Measurements from ENCODE around the gene WDR1. TPM values are rescaled to one million over a fixed set of nuclear protein-coding genes. Genes with fewer than 3 reads are reported as not detected.

The WDR1 gene
- total RNA-seq, 4 donors from 2014 or later, result 122 to 238 (median 213) TPM

DNA sequence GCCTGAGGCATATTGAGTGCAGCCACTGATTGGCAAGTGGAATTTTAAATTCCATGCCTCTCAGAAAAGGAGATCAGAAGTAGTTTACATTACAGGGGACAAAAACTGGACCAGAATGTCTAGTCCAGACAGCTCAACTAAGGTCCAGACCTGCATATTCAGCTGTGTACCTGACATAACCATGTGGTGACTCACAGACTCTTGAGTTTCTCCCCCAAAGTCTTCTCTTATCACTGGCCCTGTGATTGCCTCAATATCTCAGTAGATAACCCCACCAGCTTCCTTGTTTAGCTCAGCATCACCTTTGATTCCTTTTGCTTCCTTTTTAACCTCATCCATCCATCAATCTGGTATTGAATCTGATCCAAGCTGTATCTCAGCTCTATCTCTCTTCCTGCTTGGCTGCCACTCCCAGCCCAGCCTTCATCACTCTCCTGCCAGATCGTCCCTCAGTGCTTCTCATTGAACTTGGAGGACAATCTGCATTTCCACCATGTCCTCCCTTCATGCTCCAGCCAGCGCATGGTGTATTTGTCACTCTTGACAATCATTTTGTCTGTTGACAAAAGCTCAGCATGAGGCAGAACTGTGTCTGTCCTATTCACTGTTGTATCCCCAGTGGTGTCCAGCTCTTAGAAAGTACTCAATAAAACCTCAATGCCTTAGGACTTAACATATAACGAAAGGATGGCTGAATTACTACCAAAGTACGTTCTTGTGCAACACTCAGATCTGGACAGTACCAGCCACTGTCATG lies 67.5 kb downstream of the WDR1 start:
- TF ChIP-seq, protein P1, sequence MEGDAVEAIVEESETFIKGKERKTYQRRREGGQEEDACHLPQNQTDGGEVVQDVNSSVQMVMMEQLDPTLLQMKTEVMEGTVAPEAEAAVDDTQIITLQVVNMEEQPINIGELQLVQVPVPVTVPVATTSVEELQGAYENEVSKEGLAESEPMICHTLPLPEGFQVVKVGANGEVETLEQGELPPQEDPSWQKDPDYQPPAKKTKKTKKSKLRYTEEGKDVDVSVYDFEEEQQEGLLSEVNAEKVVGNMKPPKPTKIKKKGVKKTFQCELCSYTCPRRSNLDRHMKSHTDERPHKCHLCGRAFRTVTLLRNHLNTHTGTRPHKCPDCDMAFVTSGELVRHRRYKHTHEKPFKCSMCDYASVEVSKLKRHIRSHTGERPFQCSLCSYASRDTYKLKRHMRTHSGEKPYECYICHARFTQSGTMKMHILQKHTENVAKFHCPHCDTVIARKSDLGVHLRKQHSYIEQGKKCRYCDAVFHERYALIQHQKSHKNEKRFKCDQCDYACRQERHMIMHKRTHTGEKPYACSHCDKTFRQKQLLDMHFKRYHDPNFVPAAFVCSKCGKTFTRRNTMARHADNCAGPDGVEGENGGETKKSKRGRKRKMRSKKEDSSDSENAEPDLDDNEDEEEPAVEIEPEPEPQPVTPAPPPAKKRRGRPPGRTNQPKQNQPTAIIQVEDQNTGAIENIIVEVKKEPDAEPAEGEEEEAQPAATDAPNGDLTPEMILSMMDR (IDR thresholded peaks at IDR 0.05), result no peak
- no peak for TF ChIP-seq POLR2A (IDR thresholded peaks at IDR 0.05)
- Histone ChIP-seq H3K9me3 (no peaks in the 10 kb centered on the region), H3K36me3 (no peaks in the 10 kb centered on the region), H3K27ac (no peak overlapping the region), H3K4me3 (replicated peaks in 1 of 3) (no peak overlapping the region), H3K27me3 (no peaks in the 10 kb centered on the region), H3K4me1 (peaks cover 6 to 7% of the 10 kb centered on the region in 2 donors)
- 69 to 86% methylated on average over 4 of the region's 4 CpGs for WGBS, 2 donors
- intact Hi-C loops (cut with DNase I), result no loop called here
- no peak for DNase-seq

DNA sequence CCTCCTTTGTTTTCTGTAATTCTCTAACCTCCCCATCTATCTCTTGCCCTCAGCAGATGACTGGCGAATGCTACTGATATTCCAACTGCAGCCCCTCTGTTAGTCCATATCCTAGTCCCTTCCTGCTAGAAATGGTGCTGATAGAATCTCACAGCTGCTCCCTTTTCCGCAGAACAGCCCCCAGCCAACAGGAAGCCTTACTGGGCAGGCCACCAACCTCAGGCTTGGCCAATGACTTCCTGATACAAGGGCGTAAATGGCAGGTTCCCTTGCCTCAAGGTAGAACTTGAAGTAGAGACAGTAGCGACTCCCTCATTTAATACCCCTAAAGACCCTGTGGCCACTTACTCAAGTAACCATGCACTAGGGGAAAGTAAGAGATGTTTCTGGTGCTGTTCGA lies 68.6 kb downstream of the WDR1 start:
- DNase-seq, result no peak
- H3K9me3 ChIP-seq, result no peaks in the 10 kb centered on the region
- TF ChIP-seq POLR2A (IDR thresholded peaks at IDR 0.05), result no peak
- TF ChIP-seq, protein P1 (IDR thresholded peaks at IDR 0.05), result no peak
- no peak overlapping the region for H3K4me3 ChIP-seq (replicated peaks in 1 of 3)
- no peak overlapping the region for H3K27ac ChIP-seq
- intact Hi-C loops (cut with DNase I), result no loop called here
- 81 to 90% methylated on average over 5 of the region's 5 CpGs for WGBS, 2 donors
- H3K27me3 ChIP-seq, result no peaks in the 10 kb centered on the region
- H3K36me3 ChIP-seq, result no peaks in the 10 kb centered on the region
- H3K4me1 ChIP-seq, result no peaks in the 10 kb centered on the region

DNA sequence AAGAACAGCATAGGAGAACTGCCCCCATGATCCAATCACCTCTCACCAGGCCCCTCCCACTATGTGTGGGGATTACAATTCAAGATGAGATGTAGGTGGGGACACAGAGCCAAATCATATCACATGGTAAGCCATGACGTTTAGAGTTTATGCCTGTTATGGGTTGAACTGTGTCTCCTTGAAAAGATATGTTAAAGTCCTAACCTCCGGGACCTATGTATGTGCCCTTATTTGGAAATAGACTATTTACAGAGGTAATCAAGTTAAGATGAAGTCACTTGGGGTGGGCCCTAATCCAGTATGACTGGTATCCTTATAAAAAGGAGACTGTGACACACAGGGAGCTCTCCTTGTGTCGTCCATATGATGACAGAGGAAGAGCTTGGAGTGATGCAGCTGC lies 70.1 kb downstream of the WDR1 start:
- no peak for DNase-seq
- Histone ChIP-seq H3K4me3 (replicated peaks in 1 of 3) (no peak overlapping the region), H3K36me3 (no peaks in the 10 kb centered on the region), H3K27me3 (no peaks in the 10 kb centered on the region), H3K9me3 (no peaks in the 10 kb centered on the region), H3K27ac (no peak overlapping the region), H3K4me1 (no peaks in the 10 kb centered on the region)
- intact Hi-C loops (cut with DNase I), result no loop called here
- WGBS, 2 donors, result 85 to 86% methylated on average over 3 of the region's 3 CpGs
- no peak for TF ChIP-seq POLR2A (IDR thresholded peaks at IDR 0.05)
- TF ChIP-seq, protein P1 (IDR thresholded peaks at IDR 0.05), result no peak

DNA sequence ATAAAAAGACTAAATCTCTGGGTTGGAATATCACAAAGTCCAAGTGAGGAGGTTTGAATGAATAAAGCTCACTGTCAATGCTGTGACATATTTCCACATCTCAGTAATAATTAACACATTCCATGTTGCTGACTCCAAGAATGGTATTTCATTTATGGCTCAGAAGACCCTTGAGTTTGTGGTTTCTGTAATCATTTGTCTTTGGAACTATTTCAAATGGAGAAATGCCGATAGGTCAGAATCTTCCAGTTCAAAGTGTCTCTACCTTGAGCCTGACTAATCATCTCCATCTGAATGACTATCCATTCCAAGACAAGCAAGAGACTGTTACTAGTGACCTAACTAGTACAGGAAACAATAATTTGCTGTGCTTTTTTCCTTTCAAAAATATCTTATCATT lies 71.1 kb downstream of the WDR1 start:
- H3K4me1 ChIP-seq, result no peaks in the 10 kb centered on the region
- H3K27ac ChIP-seq, result no peak overlapping the region
- H3K27me3 ChIP-seq, result no peaks in the 10 kb centered on the region
- 88 to 89% methylated on average over 1 of the region's 1 CpG for WGBS, 2 donors
- DNase-seq, result no peak
- no peaks in the 10 kb centered on the region for H3K9me3 ChIP-seq
- intact Hi-C loops (cut with DNase I), result no loop called here
- H3K4me3 ChIP-seq (replicated peaks in 1 of 3), result no peak overlapping the region
- H3K36me3 ChIP-seq, result no peaks in the 10 kb centered on the region
- no peak for TF ChIP-seq POLR2A (IDR thresholded peaks at IDR 0.05)
- TF ChIP-seq, protein P1 (IDR thresholded peaks at IDR 0.05), result no peak

DNA sequence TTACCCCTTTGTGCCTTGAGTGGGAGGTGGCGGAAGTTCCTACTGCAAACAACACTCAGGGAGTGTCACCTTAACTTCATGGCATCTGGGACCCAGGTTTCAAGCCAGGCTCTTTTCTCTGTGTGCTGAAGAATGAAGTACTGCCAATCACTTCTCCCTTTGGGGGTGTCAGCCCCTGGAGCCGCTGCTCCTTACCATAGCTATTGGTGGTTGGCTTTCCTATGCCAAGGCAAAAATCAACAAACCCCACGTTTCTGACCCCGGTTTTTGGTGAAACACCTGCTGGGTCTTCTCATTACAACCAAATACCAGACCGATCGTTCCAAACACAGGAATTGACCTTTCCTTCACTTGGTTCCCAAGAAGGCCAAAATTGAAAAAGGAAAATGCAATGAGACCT lies 75.6 kb downstream of the WDR1 start:
- intact Hi-C loops (cut with DNase I), result no loop called here
- DNase-seq, result no peak
- no peaks in the 10 kb centered on the region for H3K4me1 ChIP-seq
- H3K27me3 ChIP-seq, result no peaks in the 10 kb centered on the region
- H3K36me3 ChIP-seq, result no peaks in the 10 kb centered on the region
- H3K27ac ChIP-seq, result no peak overlapping the region
- TF ChIP-seq, protein P1 (IDR thresholded peaks at IDR 0.05), result no peak
- no peak for TF ChIP-seq POLR2A (IDR thresholded peaks at IDR 0.05)
- H3K9me3 ChIP-seq, result no peaks in the 10 kb centered on the region
- H3K4me3 ChIP-seq (replicated peaks in 1 of 3), result no peak overlapping the region
- WGBS, 2 donors, result 78 to 88% methylated on average over 6 of the region's 6 CpGs

Measured in thyroid gland (tissue), 4 donors.